Measurements from ENCODE around the gene MLIP.

The MLIP gene

GRCh38 chr6:54096811-54097210, 14.4 kb upstream of the MLIP start:
- no peak for DNase-seq

- DNase-seq: no peak
Observed at GRCh38 chr6:54097753-54098152, 13.5 kb upstream of the MLIP start.

GRCh38 chr6:54098450-54099044, 12.7 kb upstream of the MLIP start:
- no peak for DNase-seq

- DNase-seq: no peak
Observed at GRCh38 chr6:54099225-54099624, 12.0 kb upstream of the MLIP start.

- DNase-seq: no peak
Observed at GRCh38 chr6:54100411-54101006, 10.7 kb upstream of the MLIP start.

- DNase-seq: no peak
Observed at GRCh38 chr6:54102238-54102637, 9.0 kb upstream of the MLIP start.

GRCh38 chr6:54103497-54103896, 7.7 kb upstream of the MLIP start:
- DNase-seq: no peak

GRCh38 chr6:54106727-54107126, 4.5 kb upstream of the MLIP start:
- no peak for DNase-seq

- DNase-seq: no peak
Observed at GRCh38 chr6:54107470-54108090, 3.7 kb upstream of the MLIP start.

- DNase-seq: no peak
Observed at GRCh38 chr6:54108271-54108670, 3.0 kb upstream of the MLIP start.

- DNase-seq: no peak
Observed at GRCh38 chr6:54109586-54109985, 1.7 kb upstream of the MLIP start.

GRCh38 chr6:54112151-54112650, 958 bp downstream of the MLIP start:
- no peak for DNase-seq

- DNase-seq: no peak
Observed at GRCh38 chr6:54114991-54115390, 3.7 kb downstream of the MLIP start.

GRCh38 chr6:54115966-54116365, 4.7 kb downstream of the MLIP start:
- DNase-seq: no peak

- DNase-seq: no peak
Observed at GRCh38 chr6:54118117-54118516, 6.9 kb downstream of the MLIP start.

GRCh38 chr6:54125493-54125892, 14.2 kb downstream of the MLIP start:
- no peak for DNase-seq

GRCh38 chr6:54130179-54130578, 18.9 kb downstream of the MLIP start:
- DNase-seq: no peak

GRCh38 chr6:54132587-54132986, 21.3 kb downstream of the MLIP start:
- DNase-seq: no peak

- DNase-seq: no peak
Observed at GRCh38 chr6:54133186-54133585, 21.9 kb downstream of the MLIP start.

- DNase-seq: no peak
Observed at GRCh38 chr6:54134935-54135334, 23.7 kb downstream of the MLIP start.

GRCh38 chr6:54135665-54136369, 24.6 kb downstream of the MLIP start:
- DNase-seq: no peak

- no peak for DNase-seq
Observed at GRCh38 chr6:54138795-54139194, 27.6 kb downstream of the MLIP start.

- DNase-seq: no peak
Observed at GRCh38 chr6:54140811-54141210, 29.6 kb downstream of the MLIP start.

Data from GOT3 (cell line).